GM18505 (cell line): ENCODE data around the gene DHCR24.

Experiments
- ATAC-seq: cut with Tn5 transposase; IDR thresholded peaks from one replicate; pipeline ENCODE4 v1.9.1; 2021; ENCODE audit not compliant: unreplicated experiment
- POLR2A ChIP-seq: IDR thresholded peaks from 4 replicates; pipeline ENCODE4 v1.6.1; 2011; ENCODE audit warnings: borderline replicate concordance; ENCODE audit not compliant: insufficient read depth, insufficient read length; ENCODE audit errors: extremely low read depth

The DHCR24 gene

DNA sequence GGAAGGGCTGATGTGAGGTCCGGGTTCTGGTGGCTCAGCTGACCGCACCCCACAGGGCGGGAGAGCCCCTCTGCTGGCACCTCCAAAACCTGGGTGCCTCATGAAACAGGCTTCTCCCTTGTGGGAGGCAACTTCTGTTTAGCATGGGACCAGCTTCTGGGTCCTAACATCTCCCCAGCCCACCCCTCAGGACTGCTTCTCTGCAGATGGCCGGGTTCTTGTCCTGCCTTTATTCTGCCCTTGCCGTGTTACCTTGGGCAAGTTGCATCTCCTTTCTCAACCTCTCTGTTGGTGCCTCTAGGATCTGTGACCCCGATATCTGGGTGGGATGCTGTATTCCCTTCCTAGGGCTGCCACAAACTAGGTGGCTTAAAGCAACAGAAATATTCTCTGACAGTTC is 70.9 kb downstream of the DHCR24 start:
- ATAC-seq: no peak
- no peak for TF ChIP-seq POLR2A

DNA sequence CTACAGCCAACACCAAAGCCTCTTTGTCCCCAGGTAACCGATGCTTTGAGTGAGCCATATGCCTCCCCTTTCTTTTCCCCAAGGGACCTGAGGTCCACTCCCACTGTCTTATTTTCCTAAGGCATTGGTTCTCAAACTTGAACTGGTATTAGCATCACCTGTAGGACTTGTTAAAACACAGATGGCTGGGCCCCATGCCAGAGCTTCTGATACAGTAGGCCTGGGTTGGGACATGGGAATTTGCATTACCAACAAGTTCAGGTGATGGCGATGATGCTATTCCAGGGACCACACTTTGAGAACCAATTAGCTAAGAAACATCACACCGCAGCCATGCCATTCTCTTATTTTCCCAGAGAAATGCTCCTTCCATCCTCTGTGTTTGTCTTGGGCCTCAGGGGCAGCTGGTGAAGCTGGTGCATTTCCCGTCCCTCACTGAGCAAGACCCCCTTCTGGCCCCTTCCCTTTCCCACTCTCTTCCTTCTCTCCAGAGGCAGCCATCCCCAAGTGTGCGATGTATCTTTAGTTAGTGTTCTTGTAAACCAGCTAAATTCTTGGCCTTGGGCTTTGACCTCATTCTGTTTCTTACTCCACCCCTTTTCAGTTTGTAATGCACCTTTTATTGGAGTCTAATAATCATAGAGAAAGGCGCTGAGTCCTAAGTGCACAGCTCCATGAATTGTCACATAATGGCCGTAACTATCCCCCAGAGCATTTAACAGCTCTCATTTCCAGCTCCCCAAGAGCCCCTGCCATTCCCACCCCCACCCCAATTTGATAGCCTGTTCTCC is 71.7 kb downstream of the DHCR24 start:
- TF ChIP-seq POLR2A: no peak
- no peak for ATAC-seq

DNA sequence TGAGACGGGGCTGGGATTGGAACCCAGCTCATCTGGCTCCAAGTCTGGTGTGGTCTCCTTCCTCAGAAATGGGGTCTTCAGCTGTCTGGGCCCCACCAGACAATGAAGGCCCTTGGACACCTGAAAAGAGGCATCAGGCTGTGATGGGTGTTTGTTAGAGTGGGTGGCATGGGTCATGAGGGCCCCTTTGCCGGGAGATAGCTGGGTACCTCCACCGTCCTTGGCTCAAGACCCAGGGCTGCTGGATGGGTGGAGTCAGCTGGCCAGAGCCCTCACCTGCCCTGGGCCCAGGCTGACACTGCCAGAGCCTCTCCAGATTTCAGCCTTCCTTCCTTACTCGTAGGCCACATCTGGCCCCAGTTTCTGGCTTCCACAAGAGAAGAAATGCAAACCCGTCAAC is 72.4 kb downstream of the DHCR24 start:
- ATAC-seq: no peak
- no peak for TF ChIP-seq POLR2A

DNA sequence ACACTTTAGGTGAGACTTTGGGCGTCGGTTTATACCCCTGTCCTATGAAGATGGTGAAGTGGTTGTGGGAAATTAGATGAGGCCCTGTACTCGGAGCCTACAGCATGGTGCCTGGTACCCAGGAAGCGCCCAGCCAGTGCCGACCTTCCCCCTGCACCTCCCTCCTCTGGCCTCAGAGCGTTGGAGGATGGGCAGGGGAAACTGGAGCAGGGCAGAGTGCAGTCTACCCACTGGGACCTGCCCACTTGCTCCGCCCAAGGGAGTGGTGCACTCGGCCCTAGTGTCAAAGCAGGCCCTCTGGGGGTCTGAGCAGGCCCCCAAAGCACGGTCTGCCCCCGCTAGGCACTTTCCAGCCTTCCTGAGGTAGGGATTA is 72.9 kb downstream of the DHCR24 start:
- no peak for TF ChIP-seq POLR2A

DNA sequence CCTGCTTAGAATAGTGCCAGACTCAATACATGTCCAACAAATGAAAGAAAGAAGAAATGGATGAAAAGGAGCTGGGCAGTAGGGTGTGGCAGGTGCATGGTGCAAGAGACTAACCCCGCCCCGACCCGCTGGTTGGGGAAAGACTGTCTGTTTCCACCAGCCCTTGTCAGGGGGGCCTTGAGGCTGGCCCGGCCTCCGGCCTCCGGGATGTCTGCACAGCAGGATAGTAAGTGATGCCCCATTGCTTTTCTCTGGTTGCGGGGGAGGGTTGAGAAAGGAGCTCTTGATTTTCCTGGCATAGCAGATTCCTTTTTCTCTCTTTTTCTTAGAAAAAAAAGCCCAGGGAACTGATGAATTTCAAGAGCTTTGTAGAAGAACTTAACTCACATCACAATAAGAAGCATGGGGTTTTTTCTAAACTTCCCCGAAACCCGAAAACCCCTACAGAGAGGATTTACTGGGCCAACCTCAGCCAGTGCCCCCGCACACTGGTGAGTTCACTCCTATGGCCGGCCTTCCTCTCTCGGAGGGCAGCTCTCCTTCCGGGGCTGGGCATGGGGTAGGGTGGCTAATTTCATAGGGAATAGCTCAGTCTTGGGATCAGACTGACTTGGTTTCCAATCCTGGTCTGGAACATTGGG is 73.4 kb downstream of the DHCR24 start:
- ATAC-seq: no peak

More for the DNA sequence above, 72.9 kb downstream of the DHCR24 start:
- ATAC-seq: no peak

DNA sequence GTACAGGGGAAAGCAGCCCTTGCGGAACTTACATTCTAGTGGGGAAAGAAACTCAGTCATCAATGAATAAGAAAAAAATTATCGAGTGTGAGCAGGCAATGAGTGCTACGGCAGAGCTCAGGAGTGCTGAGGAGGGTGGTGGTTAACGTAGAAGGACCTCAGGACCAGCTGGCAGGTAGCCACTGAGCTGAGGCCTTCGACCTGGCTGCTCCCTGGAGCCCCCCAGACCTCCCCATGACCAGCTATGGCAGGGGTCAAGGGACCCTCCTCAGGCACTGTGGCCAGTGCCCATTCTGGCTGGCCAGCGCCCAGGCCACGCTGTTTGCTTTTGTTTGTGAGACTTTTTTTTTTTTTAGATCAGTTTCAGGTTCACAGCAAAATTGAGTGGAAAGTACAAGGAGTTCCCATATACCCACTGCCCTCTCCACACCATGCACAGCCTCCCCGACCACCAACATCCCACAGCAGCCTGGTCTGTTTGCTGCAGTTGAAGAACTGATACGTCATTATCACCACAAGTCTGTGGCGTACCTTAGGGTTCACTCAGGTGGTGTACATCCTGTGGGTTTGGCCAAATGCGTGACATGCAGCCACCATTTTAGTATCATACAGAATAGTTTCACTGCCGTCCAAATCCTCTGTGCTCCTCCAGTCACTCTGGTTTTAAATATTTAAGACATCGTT is 74.1 kb downstream of the DHCR24 start:
- no peak for TF ChIP-seq POLR2A
- no peak for ATAC-seq

More for the DNA sequence above, 73.4 kb downstream of the DHCR24 start:
- TF ChIP-seq POLR2A: no peak

DNA sequence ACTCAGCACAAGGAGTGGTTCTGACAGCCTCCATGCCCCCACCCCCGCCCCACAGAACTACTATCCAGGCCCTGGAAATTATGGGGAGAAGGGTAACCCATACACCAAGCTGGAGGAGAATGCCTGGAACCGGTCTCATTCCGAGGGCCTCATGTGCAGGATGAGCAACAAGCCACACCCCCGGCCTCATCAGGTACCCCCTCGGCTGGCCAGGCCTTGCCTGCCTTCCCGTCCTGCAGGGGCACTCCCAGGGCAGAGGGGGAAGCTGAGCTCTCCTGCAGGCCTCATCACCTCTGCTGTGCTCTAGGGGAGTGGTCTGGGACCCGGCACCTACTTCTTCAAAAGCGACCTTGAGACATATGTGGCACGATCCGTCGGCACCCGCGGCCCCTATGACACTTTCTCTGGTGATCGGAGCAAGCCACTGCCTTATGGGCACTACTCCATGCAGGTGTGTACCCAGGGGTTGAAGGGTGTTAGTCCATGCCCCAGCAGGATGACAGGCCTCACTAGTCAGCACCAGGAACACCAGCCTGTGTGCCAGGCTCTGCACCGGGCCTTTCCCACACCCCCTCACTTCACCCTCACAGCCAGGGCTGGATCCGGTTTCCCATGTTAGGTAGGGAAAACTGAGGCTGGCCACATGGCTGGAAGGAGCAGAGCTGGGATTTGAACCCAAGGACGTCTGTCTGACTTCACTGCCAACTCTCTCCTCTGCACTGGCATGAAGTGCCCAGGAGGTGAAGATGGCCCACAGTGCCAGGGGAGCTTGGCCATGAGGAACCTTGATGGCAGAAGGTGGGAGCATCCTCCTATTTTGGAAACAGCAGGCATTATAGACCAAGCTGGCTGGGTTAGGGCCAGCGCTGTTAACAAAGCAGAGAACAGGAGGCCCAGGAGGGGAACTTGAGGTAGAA is 75.0 kb downstream of the DHCR24 start:
- ATAC-seq: no peak
- TF ChIP-seq POLR2A: no peak

DNA sequence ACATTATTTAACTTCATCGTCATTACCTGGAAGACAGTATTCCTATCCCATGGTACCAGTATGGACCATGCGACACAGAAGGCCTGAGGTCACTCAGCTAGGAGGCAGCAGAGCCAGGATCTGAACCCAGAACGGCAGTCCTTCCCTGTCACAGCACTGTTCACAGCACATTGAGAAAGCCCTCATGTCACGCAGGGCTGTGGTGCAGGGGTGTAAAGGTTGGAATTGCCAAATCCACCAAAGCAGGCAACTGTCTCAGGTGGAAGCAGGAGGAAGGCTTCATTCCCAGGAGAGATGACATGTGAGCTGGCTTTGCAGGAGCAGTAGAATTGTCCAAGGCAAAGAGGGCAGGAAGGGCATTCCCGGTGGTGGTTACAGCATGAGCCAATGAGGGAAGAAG is 75.9 kb downstream of the DHCR24 start:
- no peak for TF ChIP-seq POLR2A
- ATAC-seq: no peak

DNA sequence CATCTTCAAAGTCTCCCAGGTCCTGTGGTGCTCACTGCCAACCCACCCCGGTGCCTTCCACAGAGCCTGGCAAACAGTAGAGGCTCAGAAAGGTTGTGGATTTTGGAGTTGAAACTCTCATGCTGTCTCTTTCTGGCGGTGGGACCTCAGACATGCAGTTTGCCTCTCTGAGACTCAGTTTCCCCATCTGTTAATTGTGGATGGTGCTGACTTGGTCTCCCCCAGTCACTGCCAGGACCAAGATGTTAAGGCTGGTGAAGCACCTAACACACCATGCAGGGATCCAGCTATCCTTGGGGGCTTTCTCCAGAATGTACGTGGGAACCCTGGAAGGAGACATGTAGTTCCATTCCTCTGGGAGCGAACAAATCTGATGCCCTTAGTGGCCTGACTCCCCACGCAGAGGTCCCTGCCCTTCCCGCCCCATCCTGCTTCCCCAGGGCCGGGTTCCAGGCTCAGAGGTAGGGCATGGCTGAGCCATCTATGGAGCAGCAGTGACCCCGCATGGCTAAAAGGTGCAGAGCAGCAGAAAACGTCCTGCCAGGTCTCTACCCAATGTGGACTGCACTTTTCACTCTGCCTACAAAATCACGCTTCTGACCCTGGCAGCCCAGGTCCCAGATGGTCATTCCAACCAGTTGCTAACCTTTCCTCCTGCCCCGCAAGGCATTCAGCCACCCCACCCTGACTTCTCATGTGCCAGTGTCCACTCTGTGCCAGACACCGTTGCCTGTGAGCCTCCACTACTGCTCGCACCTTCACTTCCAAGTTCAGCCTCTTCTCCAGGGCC is 76.6 kb downstream of the DHCR24 start:
- TF ChIP-seq POLR2A: no peak
- no peak for ATAC-seq

DNA sequence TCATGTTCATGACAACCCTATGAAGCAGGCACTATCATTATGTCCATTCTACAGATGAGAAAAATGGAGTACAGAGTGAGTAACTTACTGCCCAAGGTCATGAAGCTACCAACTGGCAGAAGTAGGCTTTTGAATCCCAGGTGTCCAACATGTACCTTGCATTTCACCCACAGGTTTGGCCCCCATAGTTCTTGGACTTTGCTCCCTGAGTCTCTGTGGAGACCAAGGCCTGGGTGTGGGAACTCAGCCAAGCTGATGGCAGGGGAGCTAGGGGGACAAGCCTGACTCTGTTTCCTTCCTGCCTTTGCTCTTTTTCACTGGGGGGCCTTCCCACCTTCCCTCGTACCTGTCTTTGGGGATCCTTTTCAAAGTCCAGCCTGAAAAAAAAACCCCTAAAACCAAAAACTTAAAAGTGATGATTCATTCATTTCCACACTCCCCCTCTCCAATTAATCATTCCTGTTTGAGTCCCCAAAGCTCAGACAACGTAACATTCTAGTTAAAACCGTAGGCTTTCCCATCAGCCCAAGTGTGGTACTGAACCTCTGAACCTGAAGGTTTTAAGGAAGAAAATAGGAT is 77.4 kb downstream of the DHCR24 start:
- no peak for ATAC-seq
- TF ChIP-seq POLR2A: no peak

DNA sequence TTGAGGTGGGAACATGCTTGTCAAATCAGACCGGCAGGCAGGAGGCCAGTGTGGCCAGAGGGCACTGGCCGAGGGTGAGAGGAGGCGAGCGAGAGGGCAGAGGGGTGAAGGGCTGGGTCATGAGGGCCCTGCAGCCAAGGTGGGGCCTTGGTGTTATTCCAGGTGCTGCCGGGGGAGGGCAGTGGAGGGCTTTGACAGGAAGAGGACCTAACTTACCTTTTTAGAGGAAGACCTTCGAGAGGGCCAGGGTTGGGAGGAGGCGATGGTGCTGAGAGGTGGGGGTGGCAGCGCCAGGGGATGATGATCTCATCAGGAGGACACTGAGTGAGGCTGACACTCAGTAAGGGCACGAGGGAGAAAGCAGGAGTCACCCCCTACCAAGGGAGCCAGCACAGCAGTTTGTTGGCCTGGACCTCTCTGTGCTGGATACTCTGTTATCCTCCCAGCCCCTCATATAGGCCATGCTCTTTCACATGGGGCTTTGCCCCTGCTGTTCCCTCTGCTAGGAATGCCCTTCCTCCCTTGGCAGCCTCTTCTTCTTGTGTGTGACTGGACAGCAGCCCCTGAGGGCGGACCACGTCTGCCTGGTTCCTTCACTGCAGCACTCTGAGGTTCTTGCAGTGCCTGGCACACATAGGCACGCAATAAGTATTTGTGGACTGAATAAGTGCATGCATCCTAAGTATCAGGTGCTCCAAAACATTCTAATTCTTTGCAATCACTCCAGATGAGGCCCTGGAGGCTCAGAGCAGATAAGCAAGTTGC is 78.4 kb downstream of the DHCR24 start:
- no peak for ATAC-seq
- no peak for TF ChIP-seq POLR2A
